ENCODE data around the gene MRPL19.

GRCh38 chr2:75709297-75709696 lies 62.7 kb downstream of the MRPL19 start:
- TF ChIP-seq CTCF (IDR thresholded peaks at IDR 0.05), result no peak
- TF ChIP-seq POLR2AphosphoS5 (IDR thresholded peaks at IDR 0.05; ENCODE audit: insufficient read depth in 1 of 2, low read depth in 1 of 2), result no peak
